Activated CD8-positive, alpha-beta T cell treated with anti-CD3 and anti-CD28 coated beads, Interleukin-2, amount 10 ng/mL, durations not matched to agents 7 days and 5 days (primary cell): ENCODE data around the gene ATRX. TPM values are rescaled to one million over a fixed set of nuclear protein-coding genes. Genes with fewer than 3 reads are reported as not detected.
A peak's percentile ranks its signal among the peaks of the same experiment; 100 is the strongest.
"Not testable (repeated sequence)": the region's sequence is repeated elsewhere in the genome, so short reads cannot be mapped to it uniquely, and the experiment has no call there.

Experiments used
- ATAC-seq: fragments of 150-1000 bp; cut with Tn5 transposase; one replicate; pipeline ENCODE4 v1.10.0; 2021; ENCODE audit warnings: moderate library complexity
- CTCF ChIA-PET: fragments of 350-600 bp; sonication (Branson Sonifier 250); formaldehyde crosslinking; loops from one replicate; lab custom pipeline; 2021; ENCODE audit warnings: antibody characterized with exemption; lab: Charles Lee
- POLR2A ChIA-PET: fragments of 350-600 bp; sonication (Branson Sonifier 250); formaldehyde crosslinking; loops from one replicate; lab custom pipeline; 2021; ENCODE audit warnings: antibody characterized with exemption; lab: Charles Lee
- DNase-seq: peaks from one replicate; pipeline ENCODE4 v3.0.0-alpha.2; 2020
- H3K27ac Mint-ChIP-seq: one replicate; pipeline ENCODE4 v1.8.0; 2021; ENCODE audit warnings: mild to moderate bottlenecking, mixed read lengths
- H3K27me3 Mint-ChIP-seq: one replicate; pipeline ENCODE4 v1.8.0; 2021; ENCODE audit warnings: low read depth, mixed read lengths
- H3K36me3 Mint-ChIP-seq: one replicate; pipeline ENCODE4 v1.8.0; 2021; ENCODE audit warnings: low read depth, mixed read lengths
- H3K4me1 Mint-ChIP-seq: one replicate; pipeline ENCODE4 v1.8.0; 2021; ENCODE audit warnings: low read depth, mixed read lengths
- H3K4me3 Mint-ChIP-seq: one replicate; pipeline ENCODE4 v1.8.0; 2021; ENCODE audit warnings: mild to moderate bottlenecking, mixed read lengths
- H3K9me3 Mint-ChIP-seq: one replicate; pipeline ENCODE4 v1.8.0; 2022; ENCODE audit warnings: mixed read lengths; ENCODE audit not compliant: insufficient read depth
- total RNA-seq, 2 experiments: library from RNA; stranded (reverse); gene quantifications; one replicate each; pipeline ENCODE4 v1.2.3, GENCODE V29; 2021

ATRX gene
- total RNA-seq, 2 experiments from 2014 or later, result 59.9 to 65.8 TPM

DNA sequence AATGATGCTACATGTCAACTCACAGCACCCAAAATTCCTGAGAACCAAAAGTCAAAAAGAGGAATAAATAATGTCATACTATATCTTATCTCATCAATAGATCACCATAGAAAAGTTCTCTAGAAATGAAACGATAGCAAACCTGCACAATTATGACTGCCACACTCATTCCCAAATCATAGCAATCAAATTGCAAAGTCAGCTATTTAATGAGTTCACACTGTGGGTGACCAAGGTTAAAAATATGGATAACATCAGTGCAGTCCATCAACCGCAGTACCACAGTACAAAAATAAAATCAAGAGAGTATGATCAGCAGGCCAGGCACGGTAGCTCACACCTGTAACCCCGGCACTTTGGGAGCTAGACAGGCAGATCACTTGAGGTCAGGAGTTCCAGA is 62.3 kb downstream of the ATRX start:
- Mint-ChIP-seq H3K36me3 (peaks cover 25% of the 10 kb centered on the region), H3K27ac (no peak overlapping the region), H3K27me3 (no peaks in the 10 kb centered on the region), H3K4me1 (peaks cover 15% of the 10 kb centered on the region), H3K4me3 (no peak overlapping the region), H3K9me3 (no peaks in the 10 kb centered on the region)
- no peak for DNase-seq
- POLR2A ChIA-PET, result no interaction called here
- ATAC-seq, result no peak
- CTCF ChIA-PET, result no interaction called here

DNA sequence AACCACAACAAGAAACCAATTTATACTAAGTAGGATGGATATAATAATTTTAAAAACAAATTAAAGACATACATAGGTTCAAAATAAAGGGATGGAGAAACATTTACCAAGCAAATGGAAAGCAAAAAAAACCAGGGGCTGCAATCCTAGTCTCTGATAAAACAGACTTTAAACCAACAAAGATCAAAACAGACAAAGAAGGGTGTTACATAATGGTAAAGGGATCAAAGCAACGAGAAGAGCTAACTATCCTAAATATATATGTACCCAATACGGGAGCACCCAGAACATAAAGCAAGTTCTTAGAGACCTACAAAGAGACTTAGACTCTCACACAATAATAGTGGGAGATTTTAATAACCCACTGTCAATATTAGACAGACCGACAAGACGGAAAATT is 66.6 kb downstream of the ATRX start:
- Mint-ChIP-seq H3K4me1 (peaks cover 15% of the 10 kb centered on the region), H3K4me3 (no peak overlapping the region), H3K27ac (no peak overlapping the region), H3K36me3 (peaks cover 31% of the 10 kb centered on the region), H3K27me3 (no peaks in the 10 kb centered on the region), H3K9me3 (no peaks in the 10 kb centered on the region)
- ChIA-PET CTCF (no interaction called here), POLR2A (no interaction called here)
- ATAC-seq, result no peak
- no peak for DNase-seq

- CTCF ChIA-PET, result no interaction called here
- Mint-ChIP-seq H3K9me3 (no peaks in the 10 kb centered on the region), H3K4me1 (no peaks in the 10 kb centered on the region), H3K27ac (no peak overlapping the region), H3K27me3 (no peaks in the 10 kb centered on the region), H3K36me3 (peaks cover 20% of the 10 kb centered on the region), H3K4me3 (no peak overlapping the region)
- ATAC-seq (no peak), DNase-seq (no peak)
- POLR2A ChIA-PET, result no interaction called here
Measured at GRCh38 chrX:77704881-77705280, 81.1 kb downstream of the ATRX start.

GRCh38 chrX:77698242-77698641 is 87.8 kb downstream of the ATRX start:
- POLR2A ChIA-PET, result no interaction called here
- Mint-ChIP-seq H3K27me3 (no peaks in the 10 kb centered on the region), H3K27ac (no peak overlapping the region), H3K36me3 (peaks cover 22% of the 10 kb centered on the region), H3K4me1 (no peaks in the 10 kb centered on the region), H3K9me3 (no peaks in the 10 kb centered on the region), H3K4me3 (no peak overlapping the region)
- DNase-seq, result no peak
- ATAC-seq, result no peak
- CTCF ChIA-PET, result no interaction called here

GRCh38 chrX:77694491-77694890 is 91.5 kb downstream of the ATRX start:
- peaks cover 17% of the 10 kb centered on the region for H3K36me3 Mint-ChIP-seq
- CTCF ChIA-PET, result no interaction called here
- no peak overlapping the region for H3K4me3 Mint-ChIP-seq

GRCh38 chrX:77693594-77693993 is 92.4 kb downstream of the ATRX start:
- Mint-ChIP-seq H3K27ac (peak overlapping the region; percentile 9), H3K9me3 (no peaks in the 10 kb centered on the region), H3K4me3 (peak overlapping the region; percentile 1), H3K4me1 (no peaks in the 10 kb centered on the region), H3K27me3 (no peaks in the 10 kb centered on the region), H3K36me3 (peaks cover 15% of the 10 kb centered on the region)
- ATAC-seq, result no peak
- POLR2A ChIA-PET, result no interaction called here
- DNase-seq, result no peak
- CTCF ChIA-PET, result no interaction called here

More at GRCh38 chrX:77694491-77694890, 91.5 kb downstream of the ATRX start:
- Mint-ChIP-seq H3K27ac (no peak overlapping the region), H3K4me1 (no peaks in the 10 kb centered on the region), H3K9me3 (no peaks in the 10 kb centered on the region), H3K27me3 (no peaks in the 10 kb centered on the region)
- DNase-seq (no peak), ATAC-seq (no peak)
- POLR2A ChIA-PET, result no interaction called here

GRCh38 chrX:77691916-77692315 is 94.1 kb downstream of the ATRX start:
- H3K9me3 Mint-ChIP-seq, result no peaks in the 10 kb centered on the region
- no peak overlapping the region for H3K27ac Mint-ChIP-seq
- H3K4me1 Mint-ChIP-seq, result no peaks in the 10 kb centered on the region
- POLR2A ChIA-PET, result no interaction called here
- DNase-seq (no peak), ATAC-seq (no peak)
- CTCF ChIA-PET, result no interaction called here
- no peak overlapping the region for H3K4me3 Mint-ChIP-seq
- no peaks in the 10 kb centered on the region for H3K27me3 Mint-ChIP-seq
- peaks cover 20% of the 10 kb centered on the region for H3K36me3 Mint-ChIP-seq

- POLR2A ChIA-PET, result no interaction called here
- H3K27ac Mint-ChIP-seq, result no peak overlapping the region
- CTCF ChIA-PET, result no interaction called here
Measured at GRCh38 chrX:77689376-77689775, 96.6 kb downstream of the ATRX start.

GRCh38 chrX:77685683-77686082 is 100.3 kb downstream of the ATRX start:
- H3K27me3 Mint-ChIP-seq, POLR2A ChIA-PET, H3K4me3 Mint-ChIP-seq, ATAC-seq, H3K4me1 Mint-ChIP-seq, DNase-seq, H3K9me3 Mint-ChIP-seq, CTCF ChIA-PET, H3K27ac Mint-ChIP-seq: not testable (repeated sequence)
- H3K36me3 Mint-ChIP-seq, result peaks cover 47% of the 10 kb centered on the region

More at GRCh38 chrX:77689376-77689775, 96.6 kb downstream of the ATRX start:
- no peak overlapping the region for H3K4me3 Mint-ChIP-seq
- H3K36me3 Mint-ChIP-seq, result peaks cover 32% of the 10 kb centered on the region
- no peaks in the 10 kb centered on the region for H3K4me1 Mint-ChIP-seq
- no peaks in the 10 kb centered on the region for H3K9me3 Mint-ChIP-seq
- DNase-seq, result no peak
- no peaks in the 10 kb centered on the region for H3K27me3 Mint-ChIP-seq
- ATAC-seq, result no peak

DNA sequence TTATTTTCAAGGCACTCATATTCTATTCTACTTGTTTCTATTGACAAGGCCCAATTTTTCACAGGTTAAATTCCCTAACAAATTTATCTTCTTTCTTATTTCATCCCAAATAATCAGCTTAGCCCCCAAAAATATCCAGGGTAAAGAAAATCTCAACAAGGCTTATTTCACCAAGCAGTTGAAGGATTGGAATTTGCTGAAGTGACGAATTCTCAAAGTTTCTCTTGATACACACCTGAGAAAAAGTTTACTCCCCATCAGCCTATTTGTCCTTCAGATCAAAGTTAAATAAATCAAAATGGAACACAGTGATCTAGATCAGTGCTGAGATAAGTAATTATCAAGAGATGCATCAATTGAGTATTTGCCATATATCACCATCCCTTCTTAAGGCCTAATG is 106.9 kb downstream of the ATRX start:
- ATAC-seq (no peak), DNase-seq (no peak)
- H3K4me3 Mint-ChIP-seq, result no peak overlapping the region
- POLR2A ChIA-PET, result no interaction called here
- peaks cover 19% of the 10 kb centered on the region for H3K36me3 Mint-ChIP-seq
- no peak overlapping the region for H3K27ac Mint-ChIP-seq
- CTCF ChIA-PET, result no interaction called here
- no peaks in the 10 kb centered on the region for H3K4me1 Mint-ChIP-seq
- H3K27me3 Mint-ChIP-seq, result no peaks in the 10 kb centered on the region
- no peaks in the 10 kb centered on the region for H3K9me3 Mint-ChIP-seq

DNA sequence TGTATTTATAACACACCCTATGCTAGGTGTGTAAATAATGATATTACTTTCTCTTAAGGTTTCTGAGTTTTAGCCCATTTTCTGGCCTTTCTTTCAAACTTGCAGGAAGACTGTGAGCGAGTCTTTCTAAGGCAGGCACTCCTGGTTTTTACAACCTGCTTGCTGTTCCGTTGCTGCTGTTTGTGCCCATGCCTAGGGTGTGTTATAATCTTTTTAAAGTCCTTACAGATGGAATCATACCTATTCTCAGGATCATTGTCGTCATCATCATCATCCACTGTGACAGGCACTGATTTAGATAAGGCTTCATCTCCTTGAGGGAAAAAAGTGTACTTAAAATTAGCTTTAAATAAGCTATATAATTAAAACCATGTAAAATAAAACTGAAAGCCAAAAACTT is 110.0 kb downstream of the ATRX start:
- ChIA-PET POLR2A (no interaction called here), CTCF (no interaction called here)
- H3K9me3 Mint-ChIP-seq, result no peaks in the 10 kb centered on the region
- DNase-seq (no peak), ATAC-seq (no peak)
- H3K27ac Mint-ChIP-seq, result no peak overlapping the region
- no peaks in the 10 kb centered on the region for H3K36me3 Mint-ChIP-seq
- H3K27me3 Mint-ChIP-seq, result no peaks in the 10 kb centered on the region
- no peaks in the 10 kb centered on the region for H3K4me1 Mint-ChIP-seq
- no peak overlapping the region for H3K4me3 Mint-ChIP-seq

- ChIA-PET CTCF (no interaction called here), POLR2A (no interaction called here)
- peaks cover 8% of the 10 kb centered on the region for H3K36me3 Mint-ChIP-seq
- peaks cover 8% of the 10 kb centered on the region for H3K4me1 Mint-ChIP-seq
- no peak overlapping the region for H3K4me3 Mint-ChIP-seq
- no peaks in the 10 kb centered on the region for H3K9me3 Mint-ChIP-seq
- no peak for ATAC-seq
- DNase-seq, result no peak
- no peak overlapping the region for H3K27ac Mint-ChIP-seq
- H3K27me3 Mint-ChIP-seq, result no peaks in the 10 kb centered on the region
Measured at GRCh38 chrX:77668391-77669237, 117.4 kb downstream of the ATRX start.
